BLaER1 (cell line): ENCODE measurements around the gene SHTN1.

ENCODE experiments used
- H3K27ac ChIP-seq: shearing (Covaris generic); formaldehyde crosslinking; 2 replicates; pipeline ENCODE4 v1.8.1; 2022
- H3K27me3 ChIP-seq: shearing (Covaris generic); formaldehyde crosslinking; 2 replicates; pipeline ENCODE4 v1.8.1; 2022
- H3K36me3 ChIP-seq: shearing (Covaris generic); formaldehyde crosslinking; 2 replicates; pipeline ENCODE4 v1.8.1; 2022
- H3K4me1 ChIP-seq: shearing (Covaris generic); formaldehyde crosslinking; 2 replicates; pipeline ENCODE4 v1.8.1; 2022
- H3K4me2 ChIP-seq: shearing (Covaris generic); formaldehyde crosslinking; 2 replicates; pipeline ENCODE4 v1.8.1; 2022
- H3K4me3 ChIP-seq: shearing (Covaris generic); formaldehyde crosslinking; 2 replicates; pipeline ENCODE4 v1.8.1; 2022
- H3K9ac ChIP-seq: shearing (Covaris generic); formaldehyde crosslinking; 2 replicates; pipeline ENCODE4 v1.8.1; 2022
- H3K9me3 ChIP-seq: shearing (Covaris generic); formaldehyde crosslinking; 2 replicates; pipeline ENCODE4 v1.8.1; 2022
- H4K20me1 ChIP-seq: shearing (Covaris generic); formaldehyde crosslinking; 2 replicates; pipeline ENCODE4 v1.8.1; 2022
- Cebpa-rat ChIP-seq: shearing (Covaris generic); IDR thresholded peaks from 2 replicates; pipeline ENCODE4 v1.8.1; 2022

SHTN1 gene

GRCh38 chr10:116989439-116989838 is 15.5 kb downstream of the SHTN1 start:
- Histone ChIP-seq H3K4me3 (no peak overlapping the region), H4K20me1 (no peaks in the 10 kb centered on the region), H3K9ac (no peak overlapping the region), H3K36me3 (no peaks in the 10 kb centered on the region), H3K27ac (no peak overlapping the region), H3K4me2 (no peak overlapping the region), H3K4me1 (no peaks in the 10 kb centered on the region), H3K9me3 (no peaks in the 10 kb centered on the region), H3K27me3 (no peaks in the 10 kb centered on the region)
- no peak for TF ChIP-seq Cebpa-rat

GRCh38 chr10:116988311-116988710 is 16.7 kb downstream of the SHTN1 start:
- Histone ChIP-seq H3K27me3 (no peaks in the 10 kb centered on the region), H3K36me3 (no peaks in the 10 kb centered on the region), H3K27ac (no peak overlapping the region), H3K4me3 (no peak overlapping the region), H3K4me1 (no peaks in the 10 kb centered on the region), H3K4me2 (no peak overlapping the region), H3K9ac (no peak overlapping the region), H3K9me3 (no peaks in the 10 kb centered on the region), H4K20me1 (no peaks in the 10 kb centered on the region)
- no peak for TF ChIP-seq Cebpa-rat

- Histone ChIP-seq H4K20me1 (no peaks in the 10 kb centered on the region), H3K9ac (no peak overlapping the region), H3K36me3 (no peaks in the 10 kb centered on the region), H3K9me3 (no peaks in the 10 kb centered on the region), H3K27ac (no peak overlapping the region), H3K27me3 (no peaks in the 10 kb centered on the region), H3K4me2 (no peak overlapping the region), H3K4me1 (no peaks in the 10 kb centered on the region), H3K4me3 (no peak overlapping the region)
- TF ChIP-seq Cebpa-rat: no peak
Observed at GRCh38 chr10:116985611-116986010, 19.4 kb downstream of the SHTN1 start.

- H3K27ac ChIP-seq: no peak overlapping the region
- H3K4me1 ChIP-seq: no peaks in the 10 kb centered on the region
- H3K9ac ChIP-seq: no peak overlapping the region
- no peak overlapping the region for H3K4me3 ChIP-seq
- no peaks in the 10 kb centered on the region for H3K36me3 ChIP-seq
- no peaks in the 10 kb centered on the region for H3K9me3 ChIP-seq
- H3K4me2 ChIP-seq: no peak overlapping the region
- TF ChIP-seq Cebpa-rat: no peak
- H4K20me1 ChIP-seq: no peaks in the 10 kb centered on the region
- no peaks in the 10 kb centered on the region for H3K27me3 ChIP-seq
Observed at GRCh38 chr10:116984202-116984990, 20.6 kb downstream of the SHTN1 start.

GRCh38 chr10:116980041-116980440 is 24.9 kb downstream of the SHTN1 start:
- Histone ChIP-seq H3K27me3 (no peaks in the 10 kb centered on the region), H4K20me1 (no peaks in the 10 kb centered on the region), H3K9me3 (no peaks in the 10 kb centered on the region), H3K9ac (no peak overlapping the region), H3K4me1 (no peaks in the 10 kb centered on the region), H3K27ac (no peak overlapping the region), H3K4me2 (no peak overlapping the region), H3K4me3 (no peak overlapping the region), H3K36me3 (no peaks in the 10 kb centered on the region)
- no peak for TF ChIP-seq Cebpa-rat

- no peaks in the 10 kb centered on the region for H3K27me3 ChIP-seq
- no peaks in the 10 kb centered on the region for H4K20me1 ChIP-seq
- no peaks in the 10 kb centered on the region for H3K4me1 ChIP-seq
- H3K9ac ChIP-seq: no peak overlapping the region
- H3K4me3 ChIP-seq: no peak overlapping the region
- H3K36me3 ChIP-seq: no peaks in the 10 kb centered on the region
- no peak overlapping the region for H3K4me2 ChIP-seq
- H3K9me3 ChIP-seq: no peaks in the 10 kb centered on the region
- no peak for TF ChIP-seq Cebpa-rat
- H3K27ac ChIP-seq: no peak overlapping the region
Observed at GRCh38 chr10:116978901-116979300, 26.1 kb downstream of the SHTN1 start.

GRCh38 chr10:116974456-116975005 is 30.5 kb downstream of the SHTN1 start:
- Histone ChIP-seq H3K4me2 (no peak overlapping the region), H3K9ac (no peak overlapping the region), H3K4me3 (no peak overlapping the region), H4K20me1 (no peaks in the 10 kb centered on the region), H3K9me3 (no peaks in the 10 kb centered on the region), H3K36me3 (no peaks in the 10 kb centered on the region), H3K27me3 (no peaks in the 10 kb centered on the region), H3K4me1 (no peaks in the 10 kb centered on the region), H3K27ac (no peak overlapping the region)
- no peak for TF ChIP-seq Cebpa-rat

- Histone ChIP-seq H3K9me3 (no peaks in the 10 kb centered on the region), H3K27ac (no peak overlapping the region), H3K27me3 (no peaks in the 10 kb centered on the region), H3K4me3 (no peak overlapping the region), H3K4me2 (no peak overlapping the region), H4K20me1 (no peaks in the 10 kb centered on the region), H3K4me1 (no peaks in the 10 kb centered on the region), H3K36me3 (no peaks in the 10 kb centered on the region), H3K9ac (no peak overlapping the region)
- no peak for TF ChIP-seq Cebpa-rat
Observed at GRCh38 chr10:116973946-116974455, 31.0 kb downstream of the SHTN1 start.

GRCh38 chr10:116973371-116973905 is 31.5 kb downstream of the SHTN1 start:
- Histone ChIP-seq H3K27ac (no peak overlapping the region), H3K4me2 (no peak overlapping the region), H3K4me3 (no peak overlapping the region), H3K9me3 (no peaks in the 10 kb centered on the region), H3K27me3 (no peaks in the 10 kb centered on the region), H3K36me3 (no peaks in the 10 kb centered on the region), H3K9ac (no peak overlapping the region), H3K4me1 (no peaks in the 10 kb centered on the region), H4K20me1 (no peaks in the 10 kb centered on the region)
- TF ChIP-seq Cebpa-rat: no peak

GRCh38 chr10:116972131-116972530 is 32.9 kb downstream of the SHTN1 start:
- no peak overlapping the region for H3K4me3 ChIP-seq
- no peak overlapping the region for H3K27ac ChIP-seq
- H3K4me2 ChIP-seq: no peak overlapping the region
- no peaks in the 10 kb centered on the region for H3K27me3 ChIP-seq
- H3K36me3 ChIP-seq: no peaks in the 10 kb centered on the region
- H3K9me3 ChIP-seq: no peaks in the 10 kb centered on the region
- H3K9ac ChIP-seq: no peak overlapping the region
- no peaks in the 10 kb centered on the region for H4K20me1 ChIP-seq
- no peaks in the 10 kb centered on the region for H3K4me1 ChIP-seq
- TF ChIP-seq Cebpa-rat: no peak
